VCaP (cell line): ENCODE data around the gene HIVEP1.

Experiments used
- H3K27ac ChIP-seq: fragments of 450-650 bp; 2 replicates; pipeline ENCODE4 v1.5.1; 2017
- TF ChIP-seq, protein P1 (sequence below): fragments of 450-650 bp; conservative IDR thresholded peaks from 2 replicates; pipeline ENCODE4 v1.5.1; 2017; ENCODE audit warnings: mild to moderate bottlenecking, moderate library complexity

Gene HIVEP1

GRCh38 chr6:12051861-12052368, 39.8 kb downstream of the HIVEP1 start:
- no peak overlapping the region for H3K27ac ChIP-seq
- TF ChIP-seq, protein P1, sequence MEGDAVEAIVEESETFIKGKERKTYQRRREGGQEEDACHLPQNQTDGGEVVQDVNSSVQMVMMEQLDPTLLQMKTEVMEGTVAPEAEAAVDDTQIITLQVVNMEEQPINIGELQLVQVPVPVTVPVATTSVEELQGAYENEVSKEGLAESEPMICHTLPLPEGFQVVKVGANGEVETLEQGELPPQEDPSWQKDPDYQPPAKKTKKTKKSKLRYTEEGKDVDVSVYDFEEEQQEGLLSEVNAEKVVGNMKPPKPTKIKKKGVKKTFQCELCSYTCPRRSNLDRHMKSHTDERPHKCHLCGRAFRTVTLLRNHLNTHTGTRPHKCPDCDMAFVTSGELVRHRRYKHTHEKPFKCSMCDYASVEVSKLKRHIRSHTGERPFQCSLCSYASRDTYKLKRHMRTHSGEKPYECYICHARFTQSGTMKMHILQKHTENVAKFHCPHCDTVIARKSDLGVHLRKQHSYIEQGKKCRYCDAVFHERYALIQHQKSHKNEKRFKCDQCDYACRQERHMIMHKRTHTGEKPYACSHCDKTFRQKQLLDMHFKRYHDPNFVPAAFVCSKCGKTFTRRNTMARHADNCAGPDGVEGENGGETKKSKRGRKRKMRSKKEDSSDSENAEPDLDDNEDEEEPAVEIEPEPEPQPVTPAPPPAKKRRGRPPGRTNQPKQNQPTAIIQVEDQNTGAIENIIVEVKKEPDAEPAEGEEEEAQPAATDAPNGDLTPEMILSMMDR = no peak

- TF ChIP-seq, protein P1 = no peak
- no peak overlapping the region for H3K27ac ChIP-seq
Observed at GRCh38 chr6:12058172-12058961, 46.3 kb downstream of the HIVEP1 start.

- TF ChIP-seq, protein P1 = no peak
- H3K27ac ChIP-seq = no peak overlapping the region
Observed at GRCh38 chr6:12060780-12061609, 48.9 kb downstream of the HIVEP1 start.

DNA sequence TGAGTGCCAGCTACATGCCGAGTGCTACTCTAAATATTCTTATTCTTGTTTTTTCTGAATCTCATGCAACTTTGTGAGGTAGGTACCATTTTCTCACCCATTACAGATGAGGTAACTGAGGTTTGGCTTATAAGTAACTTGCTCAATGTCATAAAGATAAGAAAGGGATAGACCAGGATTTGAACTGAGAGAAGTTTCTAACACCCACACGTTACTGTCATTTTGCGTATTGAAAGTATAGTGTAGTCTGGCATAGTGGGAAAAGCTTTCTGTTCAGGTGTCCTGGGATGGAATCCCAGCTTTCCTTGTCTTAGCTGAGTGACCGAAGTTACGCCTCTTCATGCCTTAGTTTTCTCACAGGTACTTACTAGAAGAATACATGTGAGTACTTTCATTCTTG, 50.5 kb downstream of the HIVEP1 start:
- no peak overlapping the region for H3K27ac ChIP-seq
- TF ChIP-seq, protein P1 = no peak

DNA sequence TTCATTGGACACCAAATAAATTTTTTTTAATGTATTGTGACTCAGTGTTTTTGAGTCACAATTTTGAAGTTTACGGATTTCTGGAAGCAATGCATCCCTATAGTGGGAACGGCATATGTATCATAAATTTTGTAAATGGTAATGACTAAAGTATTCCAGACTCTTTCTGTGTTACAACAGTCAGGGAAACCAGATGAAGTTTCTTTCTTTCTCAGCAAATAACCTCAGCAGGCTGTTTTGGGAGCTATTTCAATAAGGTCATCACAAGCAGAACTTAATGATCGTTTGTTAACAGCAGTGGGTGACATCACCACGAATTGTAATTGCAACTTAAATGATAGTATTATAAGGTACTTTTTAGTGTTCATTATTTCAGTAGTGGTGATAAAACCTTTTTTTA, 52.0 kb downstream of the HIVEP1 start:
- H3K27ac ChIP-seq = no peak overlapping the region
- TF ChIP-seq, protein P1 = no peak

DNA sequence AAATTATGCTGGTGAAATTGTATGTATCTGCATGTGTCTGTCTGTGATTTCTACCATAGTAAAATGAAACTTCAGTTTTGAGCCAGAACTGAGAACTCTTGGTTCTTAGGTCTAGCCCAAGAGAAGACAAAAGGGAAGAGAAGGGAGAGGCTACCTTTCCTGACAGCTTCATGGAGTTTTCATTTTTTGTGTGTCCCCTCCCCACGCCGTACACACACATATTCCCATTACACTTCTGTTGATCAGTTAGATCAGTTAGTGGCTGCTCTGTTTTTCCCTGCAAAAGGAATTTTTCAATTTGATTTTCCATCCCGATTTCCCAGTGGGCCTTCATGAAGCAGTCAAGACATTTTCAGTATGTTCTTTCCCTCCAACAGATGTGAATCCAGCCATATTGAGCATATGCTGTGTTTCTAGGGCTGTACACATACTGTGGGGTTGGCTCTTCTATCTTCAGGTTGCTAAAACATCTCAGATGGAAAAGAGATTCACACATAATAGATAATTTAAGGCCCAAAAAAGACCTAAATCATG, 52.5 kb downstream of the HIVEP1 start:
- H3K27ac ChIP-seq = no peak overlapping the region
- TF ChIP-seq, protein P1 = no peak
